Right atrium auricular region (tissue), 2 donors: Measurements from ENCODE around the gene SLC25A21. TPM values are rescaled to one million over a fixed set of nuclear protein-coding genes. Genes with fewer than 3 reads are reported as not detected.

ENCODE experiments used
- DNase-seq: peaks from one replicate; pipeline ENCODE4 v3.0.0-alpha.2; 2019; ENCODE audit warnings: low spot score
- H3K27ac ChIP-seq, 2 donors: fragments of 200-600 bp; sonication (generic); 1 replicate in 1 of 2; 2 replicates in 1 of 2; pipeline ENCODE4 v1.5.1; 2016 to 2019
- H3K27me3 ChIP-seq, 2 donors: fragments of 200-600 bp; sonication (generic); one replicate each; pipeline versions ENCODE4 v1.5.1 to v1.6.0; 2017 to 2019
- H3K36me3 ChIP-seq: fragments of 200-600 bp; sonication (generic); one replicate; pipeline ENCODE4 v1.5.1; 2016
- H3K4me1 ChIP-seq, 2 donors: fragments of 200-600 bp; sonication (generic); one replicate each; pipeline versions ENCODE4 v1.5.1 to v1.6.0; 2017 to 2019
- H3K4me3 ChIP-seq, 2 donors: fragments of 200-600 bp; sonication (generic); 1 replicate in 1 of 2; 2 replicates in 1 of 2; pipeline ENCODE4 v1.5.1; 2017 to 2019; ENCODE audit warnings: mild to moderate bottlenecking in 1 of 2, moderate library complexity in 1 of 2
- H3K9me3 ChIP-seq, 2 donors: fragments of 200-600 bp; sonication (generic); one replicate each; pipeline ENCODE4 v1.5.1; 2019
- CTCF ChIP-seq, 2 donors: fragments of 200-600 bp; sonication (generic); IDR thresholded peaks; one replicate each; pipeline ENCODE4 v1.5.1; 2019; ENCODE audit warnings: antibody characterized with exemption in 2 of 2
- total RNA-seq, 2 donors: library from RNA; depleted of rRNA; stranded (reverse); fragments of >200 nt; gene quantifications; one replicate each; pipeline ENCODE4 v1.1.0, GENCODE V29; 2016

SLC25A21 gene
- total RNA-seq, 2 donors from 2014 or later: 0.55 to 0.93 TPM

- H3K4me1 ChIP-seq: no peaks in the 10 kb centered on the region
- no peak for DNase-seq
- H3K4me3 ChIP-seq: no peak overlapping the region
- no peak overlapping the region for H3K27ac ChIP-seq
- H3K9me3 ChIP-seq: no peaks in the 10 kb centered on the region
- no peaks in the 10 kb centered on the region for H3K36me3 ChIP-seq
- TF ChIP-seq CTCF (IDR thresholded peaks at IDR 0.05): no peak
- no peaks in the 10 kb centered on the region for H3K27me3 ChIP-seq
These were observed 124.4 kb downstream of the SLC25A21 start for GRCh38 chr14:37047996-37048395.

- DNase-seq: no peak
- no peaks in the 10 kb centered on the region for H3K36me3 ChIP-seq
- H3K4me3 ChIP-seq: no peak overlapping the region
- H3K9me3 ChIP-seq: no peaks in the 10 kb centered on the region
- no peaks in the 10 kb centered on the region for H3K4me1 ChIP-seq
- no peak for TF ChIP-seq CTCF (IDR thresholded peaks at IDR 0.05)
- no peaks in the 10 kb centered on the region for H3K27me3 ChIP-seq
- no peak overlapping the region for H3K27ac ChIP-seq
These were observed 125.2 kb downstream of the SLC25A21 start for GRCh38 chr14:37047226-37047625.

- no peak for TF ChIP-seq CTCF (IDR thresholded peaks at IDR 0.05)
- Histone ChIP-seq H3K4me1 (no peaks in the 10 kb centered on the region), H3K9me3 (no peaks in the 10 kb centered on the region), H3K27me3 (no peaks in the 10 kb centered on the region), H3K27ac (no peak overlapping the region), H3K36me3 (no peaks in the 10 kb centered on the region), H3K4me3 (no peak overlapping the region)
- no peak for DNase-seq
These were observed 125.6 kb downstream of the SLC25A21 start for GRCh38 chr14:37046815-37047214.

GRCh38 chr14:37045340-37046061 lies 126.9 kb downstream of the SLC25A21 start:
- no peaks in the 10 kb centered on the region for H3K9me3 ChIP-seq
- no peak overlapping the region for H3K27ac ChIP-seq
- H3K4me3 ChIP-seq: no peak overlapping the region
- H3K27me3 ChIP-seq: no peaks in the 10 kb centered on the region
- H3K4me1 ChIP-seq: no peaks in the 10 kb centered on the region
- no peaks in the 10 kb centered on the region for H3K36me3 ChIP-seq
- DNase-seq: no peak
- no peak for TF ChIP-seq CTCF (IDR thresholded peaks at IDR 0.05)

- no peak for TF ChIP-seq CTCF (IDR thresholded peaks at IDR 0.05)
- Histone ChIP-seq H3K36me3 (no peaks in the 10 kb centered on the region), H3K27ac (no peak overlapping the region), H3K4me3 (no peak overlapping the region), H3K4me1 (no peaks in the 10 kb centered on the region), H3K27me3 (no peaks in the 10 kb centered on the region), H3K9me3 (no peaks in the 10 kb centered on the region)
- no peak for DNase-seq
These were observed 134.6 kb downstream of the SLC25A21 start for GRCh38 chr14:37037636-37038387.
